ENCODE measurements around the gene MYCBP.

DNA sequence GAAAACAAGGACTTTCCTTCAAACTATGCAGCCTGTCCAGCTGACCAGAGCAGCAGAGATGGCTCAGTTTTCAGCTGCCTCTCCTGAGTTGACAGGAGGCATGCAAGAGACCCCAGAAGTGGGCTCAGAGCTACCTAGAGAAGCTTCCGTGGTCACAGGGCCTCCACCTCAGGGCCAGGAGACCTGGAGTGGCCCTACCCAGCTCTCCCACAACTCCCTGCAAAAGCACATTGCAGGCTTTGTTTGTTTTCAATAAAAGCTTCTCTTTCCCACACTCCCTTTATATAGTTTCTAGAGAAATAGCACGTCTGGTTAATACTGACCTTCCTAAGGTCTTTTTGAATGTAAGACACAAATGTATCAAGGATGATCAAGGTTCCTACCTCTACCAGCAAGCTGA is 53.6 kb downstream of the MYCBP start:
- no peak for TF ChIP-seq EZH2phosphoT487 (IDR thresholded peaks at IDR 0.05; ENCODE audit: insufficient read depth, low read depth)
- TF ChIP-seq EZH2 (IDR thresholded peaks at IDR 0.05; ENCODE audit: insufficient read depth, poor library complexity, severe bottlenecking), result no peak
